GM19043 (cell line): Measurements from ENCODE around the gene ZFYVE28.

Experiments
- ATAC-seq: cut with Tn5 transposase; IDR thresholded peaks from one replicate; pipeline ENCODE4 v1.9.1; 2021; ENCODE audit warnings: low read depth; ENCODE audit not compliant: unreplicated experiment

Gene ZFYVE28

DNA sequence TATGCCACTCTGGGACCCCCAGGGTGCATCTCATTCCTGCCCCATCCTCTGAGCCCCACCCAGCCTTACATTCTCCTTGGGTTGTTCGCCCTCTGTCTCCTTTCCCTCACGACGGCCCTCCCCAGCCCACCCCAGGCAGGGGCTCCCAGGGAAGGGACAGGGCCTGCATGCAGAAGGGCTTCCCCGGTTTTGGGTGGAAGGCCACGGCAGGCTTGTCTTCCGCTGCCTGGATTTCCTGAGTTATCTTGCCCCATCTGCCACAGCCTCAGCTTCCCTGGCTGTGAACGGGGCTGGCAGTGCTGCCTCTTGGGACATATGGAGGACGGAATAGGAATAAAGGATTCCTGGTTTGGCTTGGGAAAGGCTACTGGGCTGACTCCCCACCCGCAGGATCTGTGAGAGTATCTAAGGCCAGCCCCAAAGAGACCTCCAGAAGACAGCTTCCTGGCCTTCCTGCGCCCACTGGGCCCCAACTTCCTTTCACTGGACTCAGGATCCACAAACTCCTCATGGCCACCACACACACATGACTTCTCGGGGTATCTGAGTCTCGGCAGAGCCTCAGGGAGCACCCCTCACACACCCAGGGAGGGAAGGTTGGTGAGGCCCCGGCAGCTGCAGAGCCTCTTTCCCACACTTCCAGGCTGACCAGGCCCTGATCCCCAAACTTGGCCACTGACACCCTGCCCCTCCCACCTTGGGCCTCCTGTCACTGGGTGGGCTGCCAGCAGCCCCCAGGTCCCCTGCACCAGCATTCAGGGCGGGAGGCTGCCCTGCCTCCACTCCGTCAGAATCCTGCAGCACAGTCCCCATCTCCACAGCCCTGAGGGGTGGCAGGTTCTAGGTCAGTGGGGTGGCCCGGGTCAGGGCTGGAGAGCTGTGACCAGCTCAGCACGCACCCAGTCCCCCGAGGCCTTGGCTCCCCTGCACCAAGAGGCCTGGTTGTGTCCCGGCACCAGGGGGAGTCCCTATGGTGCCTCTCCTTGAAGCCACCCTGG, 153.0 kb downstream of the ZFYVE28 start:
- no peak for ATAC-seq

DNA sequence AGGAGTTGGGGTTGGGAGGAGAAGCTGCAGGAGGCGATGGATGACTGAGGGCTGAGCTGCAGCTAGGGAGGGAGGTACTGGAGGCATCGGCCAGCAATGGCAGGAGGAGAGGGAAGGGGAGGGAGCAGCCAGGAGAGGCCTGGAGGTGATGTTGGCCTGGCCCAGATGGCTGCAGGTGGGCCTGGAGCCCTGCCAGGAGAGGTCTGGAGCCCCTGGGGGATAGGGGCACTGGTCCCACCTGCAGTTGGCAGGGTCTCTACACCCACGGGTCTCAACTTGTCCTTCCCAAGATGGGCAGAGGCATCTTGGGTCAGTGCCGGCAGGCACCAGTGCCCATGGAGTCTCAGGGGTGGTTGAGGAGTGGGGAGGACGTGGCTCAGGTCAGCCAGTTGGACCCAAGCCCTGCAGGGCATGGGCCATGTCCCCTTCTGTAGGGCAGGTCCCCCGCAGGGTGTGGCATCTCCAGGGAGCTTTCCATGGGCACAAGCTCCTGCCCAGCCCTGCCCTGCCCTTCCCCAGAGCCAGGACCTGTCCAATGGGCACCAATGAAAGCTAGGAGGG, 153.9 kb downstream of the ZFYVE28 start:
- ATAC-seq = no peak

DNA sequence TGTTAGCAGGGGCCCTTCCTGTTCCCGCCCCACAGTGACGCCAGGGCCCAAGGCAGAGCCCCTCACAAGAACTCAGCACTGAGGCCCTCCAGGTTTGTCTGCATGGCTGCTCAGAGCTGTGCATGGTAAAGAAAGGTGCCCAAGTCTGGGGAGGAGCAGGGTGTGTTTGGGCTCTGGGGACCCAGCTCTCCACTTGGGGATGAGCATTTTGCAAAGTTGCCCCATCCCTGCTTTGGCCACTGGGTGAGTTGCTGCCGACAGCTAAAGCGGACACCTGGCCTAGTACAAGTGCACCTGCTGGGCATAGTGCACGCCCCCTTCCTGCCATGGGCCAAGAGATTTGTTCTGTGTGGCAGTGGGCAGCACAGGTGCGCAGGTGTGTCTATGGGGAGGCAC, 154.5 kb downstream of the ZFYVE28 start:
- ATAC-seq = no peak

DNA sequence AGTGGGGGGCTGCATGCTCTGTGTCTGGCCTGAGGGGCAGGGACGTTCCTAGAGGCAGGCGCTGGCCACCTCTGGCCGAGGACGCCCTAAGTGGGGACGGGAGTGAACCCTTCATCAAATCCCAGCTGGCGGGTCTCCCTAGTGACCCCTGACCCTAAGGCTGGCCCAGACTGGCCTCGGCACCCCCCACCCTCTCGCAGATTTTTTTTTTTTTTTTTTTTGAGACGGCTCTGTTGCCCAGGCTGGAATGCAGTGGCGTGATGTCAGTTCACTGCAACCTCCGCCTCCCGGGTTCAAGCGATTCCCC, 155.5 kb downstream of the ZFYVE28 start:
- ATAC-seq = no peak

DNA sequence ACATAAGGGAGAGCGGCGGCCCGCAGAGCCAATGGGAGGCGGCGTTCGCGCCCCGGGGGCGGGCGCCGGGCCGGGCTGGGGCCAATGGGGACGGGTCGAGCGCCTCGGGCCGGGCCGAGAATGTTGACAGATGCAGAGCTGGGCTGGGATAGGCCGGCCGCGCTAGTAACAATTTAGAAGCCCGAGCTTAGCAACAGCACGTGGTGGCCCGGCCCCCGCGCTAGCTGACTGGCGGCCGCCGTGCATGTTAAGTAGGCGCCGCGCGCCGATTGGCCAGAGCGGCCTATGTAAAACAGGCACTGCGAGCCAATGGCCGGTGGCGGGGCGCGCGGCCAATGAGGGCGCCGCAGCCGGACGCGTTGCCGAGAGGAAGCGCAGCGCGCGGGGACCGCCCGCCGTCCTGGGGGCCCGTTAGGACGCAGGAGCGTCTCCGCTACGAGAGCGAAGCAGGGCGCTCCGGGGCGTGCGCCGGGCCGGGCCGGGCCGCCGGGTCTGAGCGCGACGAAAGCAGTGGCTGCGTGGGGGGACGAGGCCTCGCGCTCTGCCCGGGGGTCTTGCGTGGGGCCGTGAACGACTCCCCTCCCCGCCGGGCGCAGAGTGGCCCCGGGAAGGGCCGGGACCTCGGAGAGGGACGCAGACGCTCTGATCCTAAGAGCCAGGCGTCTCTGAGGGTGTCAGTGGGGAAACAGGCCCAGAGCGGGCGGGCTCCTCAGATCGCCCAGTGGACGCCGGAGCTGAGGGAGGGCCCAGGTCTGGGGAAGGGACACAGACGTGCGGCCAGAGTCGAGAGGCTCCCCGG, 156.1 kb downstream of the ZFYVE28 start:
- ATAC-seq = peak; percentile 92

DNA sequence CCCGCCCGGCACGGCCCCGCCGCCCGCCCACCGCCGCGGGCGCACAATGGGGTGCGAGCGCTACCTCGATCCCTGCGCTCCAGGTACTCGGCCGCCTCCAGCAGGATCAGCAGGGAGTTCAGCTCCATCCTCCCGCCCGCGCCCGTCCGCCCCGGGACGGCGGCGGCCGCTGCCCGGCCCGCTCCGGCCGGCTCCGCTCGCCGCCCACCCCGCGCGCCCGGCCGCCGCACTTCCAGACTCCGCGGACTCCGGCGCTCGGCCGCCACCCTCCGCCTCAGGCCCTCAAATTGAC, 156.6 kb downstream of the ZFYVE28 start, which contains the start of gene MXD4:
Gene MXD4, minus strand, starts transcription at position 257 of the 292 bp plus-strand sequence. Its CDS starts 129 bp downstream, at position 128.
- ATAC-seq = no peak

DNA sequence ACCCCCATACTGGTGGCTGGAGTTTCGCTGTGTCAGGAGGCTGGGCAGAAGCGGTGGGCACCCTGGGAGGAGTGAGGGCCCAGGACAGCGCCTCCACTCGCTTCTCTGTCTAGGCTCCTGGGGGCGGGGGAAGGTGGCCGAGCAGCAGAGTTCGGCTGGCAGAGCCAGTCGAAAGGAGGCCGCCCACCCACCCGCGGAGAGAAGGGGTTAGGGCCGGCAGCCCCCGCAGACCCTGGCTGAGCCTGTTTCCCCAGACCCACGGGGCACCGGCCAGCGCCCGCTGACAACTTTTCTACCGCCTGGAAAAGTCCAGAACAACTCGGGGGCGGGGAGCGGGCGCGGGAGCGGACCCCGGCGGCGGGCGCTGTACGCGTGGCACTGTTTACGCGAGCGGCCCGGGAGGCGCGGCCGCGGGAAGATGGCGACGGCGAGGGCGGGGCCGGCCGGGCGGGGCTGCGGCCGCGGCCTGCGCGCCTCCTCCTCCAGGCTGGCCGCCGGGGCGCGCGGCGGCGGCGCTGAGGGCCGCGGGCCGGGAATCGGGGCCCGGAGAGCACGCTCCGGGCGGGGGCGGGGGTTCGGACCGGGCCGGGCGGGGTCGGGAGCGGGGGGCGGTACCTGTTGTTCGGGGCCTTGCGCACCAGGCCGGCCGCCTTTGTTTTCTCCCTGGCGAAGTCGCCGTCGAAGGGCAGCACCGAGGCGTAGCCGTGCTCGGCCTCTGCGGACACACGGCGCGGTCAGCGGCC, 157.2 kb downstream of the ZFYVE28 start:
- ATAC-seq = no peak

DNA sequence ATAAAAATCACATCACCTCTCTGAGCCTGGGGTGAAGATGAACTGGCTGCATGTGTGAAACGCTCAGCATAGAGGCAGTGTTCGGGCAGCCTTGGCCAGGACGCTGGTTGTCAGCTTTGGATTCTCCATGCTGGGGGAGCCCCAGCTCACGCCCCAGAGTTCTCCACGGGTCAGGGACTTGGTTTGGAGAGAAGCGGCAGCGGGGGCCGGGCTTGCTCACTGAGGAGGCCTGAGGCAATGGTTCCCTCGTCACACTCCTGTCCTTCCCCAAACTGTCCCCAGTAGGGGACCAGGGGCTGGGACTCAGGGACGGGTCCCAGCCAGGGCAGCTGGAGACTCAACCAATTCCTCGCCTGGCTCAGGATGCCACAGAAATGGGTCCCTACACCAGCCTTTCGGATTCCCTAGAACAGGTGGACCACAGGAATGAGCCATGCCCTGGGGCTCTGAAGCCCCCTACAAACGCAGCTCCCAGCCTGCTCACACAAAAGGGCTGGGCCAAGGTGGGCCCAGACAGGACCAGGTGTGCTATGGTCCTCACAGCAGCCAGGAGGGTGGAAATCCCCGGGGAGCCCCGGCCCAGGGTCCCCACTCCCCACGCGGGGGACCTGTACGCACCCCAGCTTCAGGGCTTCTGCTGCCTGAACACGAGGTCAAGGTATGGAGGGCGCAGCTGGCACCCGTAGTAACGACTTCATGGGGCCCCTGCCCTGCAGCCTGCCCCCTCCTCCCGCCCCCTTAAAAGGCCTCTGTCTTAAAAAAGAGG, 157.9 kb downstream of the ZFYVE28 start:
- ATAC-seq = no peak

DNA sequence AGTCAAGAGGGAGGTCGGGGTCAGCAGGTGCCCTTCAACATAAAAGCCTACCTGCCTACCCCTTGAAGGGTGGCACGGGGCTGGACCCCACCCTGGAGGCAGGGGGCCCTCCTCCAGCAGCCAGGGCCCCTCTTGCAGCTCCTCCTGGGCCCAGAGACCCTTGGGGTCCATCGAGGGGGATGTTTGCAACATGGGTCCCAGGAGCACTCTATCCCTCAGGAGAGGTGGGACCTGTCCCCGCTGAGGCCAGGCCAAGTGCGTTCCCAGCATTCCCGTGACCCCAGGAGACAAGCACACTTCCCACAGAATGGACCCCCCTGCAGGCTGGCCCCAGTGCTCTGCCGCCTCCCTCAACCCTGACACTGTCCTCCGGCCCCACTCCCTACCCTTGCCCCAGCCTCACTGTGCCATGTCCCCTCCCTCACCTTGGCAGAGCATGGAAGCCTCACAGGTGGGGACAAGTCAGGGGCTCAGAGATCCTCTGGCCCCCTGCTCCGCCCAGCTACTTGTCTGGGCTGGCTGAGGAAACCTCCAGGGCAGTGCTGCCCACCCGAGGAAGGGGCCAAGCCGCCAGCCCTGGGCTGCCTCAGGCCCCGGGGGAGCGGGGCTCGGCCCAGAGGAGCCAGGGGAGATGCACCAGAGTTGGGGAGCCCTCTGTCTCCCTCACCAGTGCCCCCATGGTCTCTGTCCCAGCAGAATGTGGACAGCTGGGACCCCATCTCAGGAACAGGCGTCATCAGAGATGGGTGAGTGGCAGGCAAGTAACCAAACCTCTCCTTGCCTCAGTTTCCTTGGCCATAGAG, 158.7 kb downstream of the ZFYVE28 start:
- ATAC-seq = no peak

DNA sequence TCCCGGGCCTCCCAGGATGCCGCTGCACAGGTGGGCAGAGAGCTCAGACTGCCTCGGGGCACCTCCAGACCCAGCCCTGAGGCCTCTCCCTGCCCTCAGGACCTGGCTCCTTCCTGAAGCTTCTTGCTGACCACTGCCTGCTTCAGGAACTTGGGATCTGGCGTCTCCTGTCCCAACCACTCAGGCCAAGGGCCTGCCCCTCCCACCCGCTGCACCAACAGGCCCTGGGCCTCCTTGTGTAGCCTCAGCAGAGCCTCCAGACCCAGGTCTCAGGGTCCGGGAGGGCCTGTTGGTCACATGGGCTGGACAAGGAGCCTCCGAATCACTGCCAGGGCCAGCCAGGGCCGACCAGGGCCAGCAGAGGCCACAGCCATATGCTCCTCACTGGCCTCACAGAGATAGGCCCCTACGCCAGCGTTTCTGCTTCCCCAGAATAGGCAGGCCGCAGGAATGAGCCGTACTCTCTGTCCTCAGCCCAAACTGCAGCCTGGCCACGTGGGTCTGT, 159.4 kb downstream of the ZFYVE28 start:
- ATAC-seq = no peak

DNA sequence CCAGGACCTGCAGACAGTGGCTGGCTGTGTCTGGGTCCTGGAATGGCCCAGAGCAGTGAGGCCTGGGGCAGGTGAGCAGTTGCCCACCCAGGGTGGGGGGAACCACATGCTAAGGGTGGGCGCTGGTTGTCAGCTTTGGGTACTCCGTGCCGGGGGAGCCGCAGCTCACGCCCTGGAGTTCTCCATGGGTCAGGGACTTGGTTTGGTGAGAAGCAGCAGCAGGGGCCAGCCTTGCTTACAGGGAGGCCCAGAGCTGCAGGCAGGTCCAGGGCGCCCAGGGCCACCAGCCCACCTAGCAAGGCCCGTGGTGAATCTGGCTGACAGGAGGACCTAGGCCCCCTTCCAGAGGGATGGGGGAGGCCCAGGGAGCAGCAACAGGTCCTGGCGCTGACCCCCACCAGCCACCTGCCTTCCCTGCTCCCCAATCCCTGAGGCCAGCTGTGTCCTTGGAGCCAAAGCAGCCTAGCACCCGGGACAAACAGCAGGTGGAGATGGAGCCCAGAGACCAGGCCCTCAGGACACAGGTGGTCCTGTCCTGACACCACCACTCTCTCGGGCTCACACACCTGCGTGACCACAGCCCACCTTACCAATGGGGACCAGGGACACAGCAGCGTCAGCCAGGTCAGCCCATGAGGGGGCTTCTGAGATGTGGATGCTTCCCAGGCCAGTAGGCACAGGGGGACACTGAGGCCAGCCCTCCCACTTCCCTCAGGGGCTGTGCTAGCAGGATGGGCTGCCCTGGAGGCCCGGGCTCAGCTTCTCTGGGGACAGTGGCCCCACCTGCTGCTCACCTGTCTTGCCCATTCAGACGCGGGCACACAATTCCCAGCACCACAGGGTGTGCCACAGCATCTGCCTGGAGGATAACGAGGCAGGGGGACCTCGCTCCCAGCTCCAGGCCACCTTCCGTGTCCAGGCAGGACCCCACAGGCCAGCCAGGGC, 160.1 kb downstream of the ZFYVE28 start:
- ATAC-seq = no peak

DNA sequence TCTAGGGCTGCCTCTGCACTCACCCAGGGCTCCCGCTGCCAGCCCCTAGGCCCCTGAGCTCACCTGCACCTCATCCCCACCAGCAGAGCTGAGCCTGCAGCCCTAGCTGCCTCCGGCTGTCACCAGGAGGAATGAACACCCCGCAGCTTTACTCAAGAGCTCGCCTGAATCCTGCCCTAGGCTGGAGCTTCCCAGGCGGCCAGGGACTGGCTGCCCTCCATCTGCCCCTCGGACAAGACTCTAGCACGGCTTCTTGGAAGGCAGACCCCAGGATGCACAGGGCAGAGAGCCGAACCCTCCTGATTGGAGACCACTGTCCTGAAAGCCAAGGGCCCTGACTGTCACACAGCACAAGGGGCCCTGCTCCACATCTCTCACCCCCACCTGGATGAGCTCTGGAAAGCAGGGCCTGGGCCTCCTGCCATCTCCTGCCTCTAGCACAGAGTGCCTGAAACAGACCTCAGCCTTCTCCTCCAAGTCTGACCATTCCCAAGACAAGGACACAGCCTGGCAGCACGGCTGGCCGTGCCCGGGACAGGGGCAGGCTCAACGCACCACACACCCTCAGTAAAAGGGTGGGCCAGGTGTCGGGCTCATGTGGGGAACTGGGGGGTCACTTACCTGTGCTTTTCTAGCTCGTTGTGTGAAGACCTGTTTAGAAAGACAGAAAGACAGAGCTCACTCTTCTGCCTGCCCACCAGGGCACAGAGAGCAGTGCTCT, 160.9 kb downstream of the ZFYVE28 start:
- no peak for ATAC-seq

DNA sequence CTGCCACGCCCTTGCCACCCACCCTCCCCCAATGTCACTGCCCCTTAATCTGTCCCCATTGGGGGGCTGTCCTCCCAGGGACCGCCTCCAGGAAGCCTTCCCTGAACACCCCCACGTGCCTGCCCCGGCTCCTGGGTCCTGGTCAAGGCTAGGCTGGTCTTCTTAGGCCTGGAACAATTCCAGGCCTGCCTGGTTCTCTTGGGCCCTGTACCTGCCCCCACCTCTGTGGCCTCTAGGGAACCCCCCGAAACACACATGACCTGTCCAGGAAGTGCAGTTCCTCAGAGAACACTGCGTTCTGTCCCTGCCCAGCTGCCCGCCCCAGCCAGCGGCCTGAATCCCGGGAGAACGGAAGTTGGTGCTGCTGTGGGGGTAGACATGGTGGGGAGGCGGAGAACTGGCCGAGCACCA, 161.7 kb downstream of the ZFYVE28 start:
- ATAC-seq = no peak

DNA sequence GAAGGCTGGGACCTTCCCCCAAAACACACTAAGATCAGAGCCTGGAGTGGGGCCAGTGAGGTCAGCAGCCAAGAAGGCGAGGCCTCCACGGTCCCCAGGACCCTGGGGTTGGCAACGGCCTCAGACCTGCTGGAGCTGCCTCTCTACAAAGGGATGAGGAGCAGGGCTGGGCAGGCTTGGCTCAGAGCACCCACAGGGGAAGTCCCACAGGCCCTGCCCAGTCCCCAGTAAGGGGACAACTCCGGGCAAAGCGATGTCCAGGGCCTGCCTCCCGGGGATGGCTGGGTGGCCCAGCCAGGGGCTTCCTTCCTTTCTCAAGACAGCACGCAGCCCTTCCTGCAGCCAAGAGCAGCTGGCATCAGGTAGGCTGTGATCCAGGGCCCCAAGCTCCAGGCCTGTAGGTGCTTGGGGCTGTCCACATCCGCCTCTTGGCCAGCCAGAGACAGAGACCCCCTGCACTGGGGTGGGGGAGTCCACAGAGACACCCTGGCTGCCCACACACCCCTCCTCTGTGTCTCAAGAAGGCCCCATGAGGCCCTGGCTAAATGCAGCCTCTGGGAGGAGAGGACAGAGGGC, 162.2 kb downstream of the ZFYVE28 start:
- no peak for ATAC-seq

DNA sequence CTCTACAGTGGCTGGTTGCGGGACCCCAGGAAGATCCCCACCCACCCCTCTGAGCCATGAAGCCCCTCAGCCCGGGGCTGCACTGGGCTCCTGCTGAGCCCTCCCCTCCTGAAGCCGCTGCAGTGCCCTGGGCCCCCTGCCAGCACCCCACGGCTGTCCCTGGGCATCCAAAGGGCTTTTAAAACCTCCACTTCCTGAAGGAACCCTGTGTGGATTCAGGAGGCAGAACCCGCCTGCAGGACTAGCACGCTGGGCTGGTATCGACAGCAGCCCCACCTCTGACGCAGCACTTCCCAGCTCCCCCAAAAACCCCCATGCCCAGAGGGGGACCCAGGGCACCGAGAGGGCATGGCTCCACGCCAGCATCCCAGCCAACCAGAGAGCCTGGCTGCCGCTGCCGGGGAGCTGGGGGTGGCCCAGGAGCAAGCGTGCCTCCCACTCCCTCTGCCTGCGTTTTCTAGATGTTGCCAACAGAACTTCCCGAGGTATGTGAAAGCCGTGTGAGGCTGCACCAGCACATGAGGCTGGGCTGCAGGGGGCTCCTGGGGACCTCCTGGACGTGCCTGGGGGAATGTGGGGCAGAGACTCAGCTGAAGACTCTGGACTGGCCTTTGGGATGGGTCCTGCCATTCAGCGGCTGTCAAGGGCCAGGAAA, 162.8 kb downstream of the ZFYVE28 start:
- no peak for ATAC-seq

DNA sequence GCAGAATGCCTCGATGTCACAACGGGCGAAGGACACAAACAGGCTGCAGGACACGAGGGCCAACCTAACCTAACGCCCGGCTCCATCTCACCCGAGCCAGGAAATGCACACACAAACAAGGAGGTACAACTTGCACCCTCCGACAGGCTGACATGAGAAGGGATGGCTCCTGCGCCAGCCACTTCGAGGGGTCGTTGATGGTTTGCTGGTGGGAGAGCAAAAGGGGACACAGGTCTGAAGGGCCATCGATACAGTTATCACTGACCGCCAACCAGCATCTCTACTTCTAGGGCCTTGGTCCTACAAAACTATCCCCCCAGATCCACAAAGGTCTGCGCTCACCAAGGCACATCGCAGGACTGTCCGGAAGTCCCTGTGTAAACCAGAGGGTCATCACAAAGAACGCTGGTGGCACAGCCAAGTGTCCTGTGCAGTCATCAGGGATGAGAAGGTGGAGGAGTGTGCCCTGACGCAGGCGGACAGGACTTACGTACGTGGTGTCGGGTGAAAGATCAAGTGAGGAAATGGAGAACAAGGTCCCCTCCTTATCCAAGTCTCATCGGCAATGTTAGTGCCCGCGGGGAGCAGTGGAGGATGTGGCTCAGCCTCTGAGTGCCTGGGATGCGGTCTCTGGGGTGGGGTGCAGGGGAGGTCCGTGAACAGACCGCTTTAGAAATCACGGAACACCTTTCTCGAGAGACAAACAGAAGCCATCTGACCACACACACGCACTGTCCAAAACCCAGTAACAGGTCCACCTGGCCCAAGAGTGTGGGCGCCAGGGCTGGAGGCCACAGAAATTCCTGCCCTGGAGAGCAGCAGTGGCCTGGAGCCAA, 163.6 kb downstream of the ZFYVE28 start:
- no peak for ATAC-seq
